ENCODE measurements around the gene TDRD12. TPM values are rescaled to one million over a fixed set of nuclear protein-coding genes. Genes with fewer than 3 reads are reported as not detected.
"Not testable (repeated sequence)": the region's sequence is repeated elsewhere in the genome, so short reads cannot be mapped to it uniquely, and the experiment has no call there.

Gene TDRD12
- total and polyA plus RNA-seq, 8 donors, result 0.06 to 0.84 (median 0.11) TPM; not detected in 3

DNA sequence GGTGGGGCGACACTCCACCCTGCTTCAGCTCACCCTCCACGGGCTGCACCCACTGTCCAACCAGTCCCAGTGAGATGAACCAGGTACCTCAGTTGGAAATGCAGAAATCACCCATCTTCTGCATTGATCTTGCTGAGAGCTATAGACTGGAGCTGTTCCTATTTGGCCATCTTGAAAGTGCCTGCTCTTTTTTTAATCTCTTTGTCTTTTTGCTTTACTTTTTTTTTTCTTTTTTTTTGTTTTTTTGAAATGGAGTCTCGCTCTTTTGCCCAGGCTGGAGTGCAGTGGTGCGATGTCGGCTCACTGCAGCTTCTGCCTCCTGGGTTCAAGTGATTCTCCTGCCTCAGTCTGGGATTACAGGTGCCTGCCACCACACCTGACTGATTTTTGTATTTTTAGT lies 68.3 kb downstream of the TDRD12 start:
- H3K9me3 ChIP-seq; H3K27ac ChIP-seq; H3K36me3 ChIP-seq; H3K4me1 ChIP-seq; DNase-seq; H3K4me3 ChIP-seq; FAIRE-seq; intact Hi-C loops (cut with DNase I); H3K27me3 ChIP-seq; ATAC-seq: not testable (repeated sequence)
- 87 to 93% methylated on average over 5 of the region's 5 CpGs for WGBS, 2 donors

- intact Hi-C loops (cut with DNase I), result no loop called here
- Histone ChIP-seq H3K27me3 (no peaks in the 10 kb centered on the region), H3K36me3 (no peaks in the 10 kb centered on the region), H3K4me3 (no peak overlapping the region), H3K9me3 (no peaks in the 10 kb centered on the region), H3K4me1 (no peaks in the 10 kb centered on the region), H3K27ac (no peak overlapping the region)
- TF ChIP-seq CTCF (IDR thresholded peaks at IDR 0.05), result no peak
- no peak for FAIRE-seq
- DNase-seq, result no peak
- ATAC-seq, result no peak
- WGBS, 2 donors, result 87 to 92% methylated on average over 10 of the region's 10 CpGs
Measured at GRCh38 chr19:32789429-32789828, 69.9 kb downstream of the TDRD12 start.

- ATAC-seq, result no peak
- H3K27me3 ChIP-seq, result no peaks in the 10 kb centered on the region
- no peaks in the 10 kb centered on the region for H3K9me3 ChIP-seq
- WGBS, 2 donors, result 83 to 91% methylated on average over 4 of the region's 4 CpGs
- intact Hi-C loops (cut with DNase I), result no loop called here
- H3K4me3 ChIP-seq, result no peak overlapping the region
- DNase-seq, result no peak
- no peaks in the 10 kb centered on the region for H3K36me3 ChIP-seq
- no peak overlapping the region for H3K27ac ChIP-seq
- no peak for FAIRE-seq
- H3K4me1 ChIP-seq, result no peaks in the 10 kb centered on the region
- no peak for TF ChIP-seq CTCF (IDR thresholded peaks at IDR 0.05)
Measured at GRCh38 chr19:32798201-32798600, 78.6 kb downstream of the TDRD12 start.

- FAIRE-seq, result no peak
- Histone ChIP-seq H3K9me3 (no peaks in the 10 kb centered on the region), H3K27ac (no peak overlapping the region), H3K27me3 (no peaks in the 10 kb centered on the region), H3K4me1 (no peaks in the 10 kb centered on the region), H3K4me3 (no peak overlapping the region), H3K36me3 (no peaks in the 10 kb centered on the region)
- ATAC-seq, result no peak
- no peak for TF ChIP-seq CTCF (IDR thresholded peaks at IDR 0.05)
- no peak for DNase-seq
- intact Hi-C loops (cut with DNase I), result no loop called here
Measured at GRCh38 chr19:32800191-32800590, 80.6 kb downstream of the TDRD12 start.

GRCh38 chr19:32800754-32801153 lies 81.2 kb downstream of the TDRD12 start:
- H3K4me3 ChIP-seq, result no peak overlapping the region
- H3K4me1 ChIP-seq, result no peaks in the 10 kb centered on the region
- no peak overlapping the region for H3K27ac ChIP-seq
- H3K9me3 ChIP-seq, result no peaks in the 10 kb centered on the region
- H3K36me3 ChIP-seq, result no peaks in the 10 kb centered on the region
- FAIRE-seq (no peak), ATAC-seq (no peak), DNase-seq (no peak)
- no peak for TF ChIP-seq CTCF (IDR thresholded peaks at IDR 0.05)
- intact Hi-C loops (cut with DNase I), result no loop called here
- WGBS, 2 donors, result 60 to 67% methylated on average over 4 of the region's 4 CpGs
- no peaks in the 10 kb centered on the region for H3K27me3 ChIP-seq

DNA sequence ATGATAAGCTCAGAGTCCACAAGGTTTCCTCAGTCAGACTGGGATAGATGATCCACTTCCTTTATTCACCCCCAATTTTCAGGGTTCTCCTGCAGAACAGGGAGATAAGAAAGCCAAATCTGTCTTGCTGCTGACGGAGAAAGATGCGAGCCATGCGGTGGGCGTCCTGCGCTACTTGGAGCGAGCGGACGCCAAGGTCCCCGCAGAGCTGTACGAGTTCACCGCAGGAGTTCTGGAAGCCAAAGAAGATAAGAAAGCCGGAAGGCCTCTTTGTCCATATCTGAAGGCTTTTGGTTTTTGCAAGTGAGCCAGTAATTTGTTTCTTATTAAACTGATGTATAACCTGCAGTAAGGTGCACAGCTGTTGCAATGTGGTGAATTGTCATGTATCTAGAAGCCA lies 83.3 kb downstream of the TDRD12 start:
- Histone ChIP-seq H3K27ac (no peak overlapping the region), H3K36me3 (no peaks in the 10 kb centered on the region), H3K4me3 (no peak overlapping the region), H3K4me1 (no peaks in the 10 kb centered on the region), H3K9me3 (no peaks in the 10 kb centered on the region), H3K27me3 (no peaks in the 10 kb centered on the region)
- TF ChIP-seq CTCF (IDR thresholded peaks at IDR 0.05), result no peak
- DNase-seq (no peak), FAIRE-seq (no peak), ATAC-seq (no peak)
- intact Hi-C loops (cut with DNase I), result no loop called here
- 76 to 83% methylated on average over 12 of the region's 12 CpGs for WGBS, 2 donors

Measured in pancreas (tissue), 10 donors.